ENCODE data around the gene SMPD2. TPM values are rescaled to one million over a fixed set of nuclear protein-coding genes. Genes with fewer than 3 reads are reported as not detected.

SMPD2 gene
- total and polyA plus RNA-seq, 9 of the 15 experiments (the other 6 are each of a cell fraction or from before 2014, with no cell fraction given), result 0.13 to 21.8 (median 18.3) TPM

GRCh38 chr6:109428889-109429477 is 11.5 kb upstream of the SMPD2 start (continued):
- TF ChIP-seq ZFP30 (CRISPR knock-in tag; IDR thresholded peaks at IDR 0.05; ENCODE audit: borderline replicate concordance) (no peak), GATAD2A (IDR thresholded peaks at IDR 0.05) (no peak), ARID3B (CRISPR knock-in tag; IDR thresholded peaks at IDR 0.05; ENCODE audit: borderline replicate concordance) (no peak), CEBPB (tag; IDR thresholded peaks at IDR 0.05) (0 out of 2 replicates have a peak, but pooled peaks have one; percentile 23), HOXB6 (CRISPR knock-in tag; IDR thresholded peaks at IDR 0.05; ENCODE audit: borderline replicate concordance) (no peak), ATF3 (IDR thresholded peaks at IDR 0.05) (peak; percentile 70; the same call in 1 of the 2 replicates), ATF3 (CRISPR knock-in tag; conservative IDR thresholded peaks at IDR 0.05) (no peak), VEZF1 (CRISPR knock-in tag; IDR thresholded peaks at IDR 0.05) (no peak), NFRKB (IDR thresholded peaks at IDR 0.05; ENCODE audit: low read depth) (no peak), ZBTB26 (CRISPR knock-in tag; IDR thresholded peaks at IDR 0.05) (no peak), JUNB (CRISPR knock-in tag; conservative IDR thresholded peaks at IDR 0.05) (no peak), ZNF133 (CRISPR knock-in tag; IDR thresholded peaks at IDR 0.05) (no peak), USF1 (CRISPR knock-in tag; IDR thresholded peaks at IDR 0.05) (no peak), ATF6 (CRISPR knock-in tag; IDR thresholded peaks at IDR 0.05) (no peak), GABPA (tag; conservative IDR thresholded peaks at IDR 0.05; ENCODE audit: low read depth) (0 out of 2 replicates have a peak, but pooled peaks have one; percentile 11), FOXA3 (CRISPR knock-in tag; conservative IDR thresholded peaks at IDR 0.05 in 1 of 2, IDR thresholded peaks at IDR 0.05 in 1 of 2) (no peak)
